ENCODE results near the gene RPS6KB1.
"Not testable (repeated sequence)": the region's sequence is repeated elsewhere in the genome, so short reads cannot be mapped to it uniquely, and the experiment has no call there.

- not testable (repeated sequence) for TF ChIP-seq ZFP3 (CRISPR knock-in tag; IDR thresholded peaks at IDR 0.05); PPARA (CRISPR knock-in tag; IDR thresholded peaks at IDR 0.05; ENCODE audit: borderline replicate concordance); ZNF8 (CRISPR knock-in tag; IDR thresholded peaks at IDR 0.05); RARB (CRISPR knock-in tag; IDR thresholded peaks at IDR 0.05); PATZ1 (CRISPR knock-in tag; IDR thresholded peaks at IDR 0.05; ENCODE audit: borderline replicate concordance); SNAI2 (CRISPR knock-in tag; IDR thresholded peaks at IDR 0.05); CSDC2 (CRISPR knock-in tag; IDR thresholded peaks at IDR 0.05)
Measured at GRCh38 chr17:59946433-59946832, 53.5 kb downstream of the RPS6KB1 start.
